ENCODE data around the gene CLASP1. TPM values are rescaled to one million over a fixed set of nuclear protein-coding genes. Genes with fewer than 3 reads are reported as not detected.

Gene CLASP1
- total RNA-seq, 1 donor, result 46.0 TPM

DNA sequence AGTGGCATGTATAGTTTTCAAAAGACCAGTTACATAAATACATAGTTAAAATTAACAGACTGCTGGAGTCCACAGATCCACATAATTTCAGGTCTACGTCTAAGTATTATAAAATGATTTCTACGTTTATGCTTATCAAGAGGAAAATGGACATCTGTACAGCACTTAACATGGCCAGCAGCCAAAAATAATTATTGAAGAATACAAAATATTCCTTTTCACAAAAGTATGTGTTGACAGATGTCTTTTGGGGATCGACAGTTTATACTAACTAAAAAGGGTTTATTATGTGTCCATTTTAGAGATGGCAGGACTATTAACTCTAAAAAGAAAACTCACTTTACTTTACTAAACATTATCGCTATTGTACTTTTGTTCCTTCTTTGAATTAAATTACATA is 231.4 kb downstream of the CLASP1 start:
- H3K79me2 ChIP-seq (ENCODE audit: insufficient read depth, low read length), result no peaks in the 10 kb centered on the region
- no peak overlapping the region for H3K4me3 ChIP-seq (ENCODE audit: insufficient read depth, low read length)
- H2AFZ ChIP-seq (ENCODE audit: low read length), result no peak overlapping the region
- no peaks in the 10 kb centered on the region for H3K9me3 ChIP-seq (ENCODE audit: low read depth, low read length)
- TF ChIP-seq, protein P1, sequence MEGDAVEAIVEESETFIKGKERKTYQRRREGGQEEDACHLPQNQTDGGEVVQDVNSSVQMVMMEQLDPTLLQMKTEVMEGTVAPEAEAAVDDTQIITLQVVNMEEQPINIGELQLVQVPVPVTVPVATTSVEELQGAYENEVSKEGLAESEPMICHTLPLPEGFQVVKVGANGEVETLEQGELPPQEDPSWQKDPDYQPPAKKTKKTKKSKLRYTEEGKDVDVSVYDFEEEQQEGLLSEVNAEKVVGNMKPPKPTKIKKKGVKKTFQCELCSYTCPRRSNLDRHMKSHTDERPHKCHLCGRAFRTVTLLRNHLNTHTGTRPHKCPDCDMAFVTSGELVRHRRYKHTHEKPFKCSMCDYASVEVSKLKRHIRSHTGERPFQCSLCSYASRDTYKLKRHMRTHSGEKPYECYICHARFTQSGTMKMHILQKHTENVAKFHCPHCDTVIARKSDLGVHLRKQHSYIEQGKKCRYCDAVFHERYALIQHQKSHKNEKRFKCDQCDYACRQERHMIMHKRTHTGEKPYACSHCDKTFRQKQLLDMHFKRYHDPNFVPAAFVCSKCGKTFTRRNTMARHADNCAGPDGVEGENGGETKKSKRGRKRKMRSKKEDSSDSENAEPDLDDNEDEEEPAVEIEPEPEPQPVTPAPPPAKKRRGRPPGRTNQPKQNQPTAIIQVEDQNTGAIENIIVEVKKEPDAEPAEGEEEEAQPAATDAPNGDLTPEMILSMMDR (IDR thresholded peaks at IDR 0.05; ENCODE audit: extremely low read depth, low read depth, low read length), result no peak
- H3K4me2 ChIP-seq (ENCODE audit: insufficient read depth, low read length), result no peak overlapping the region
- H3K27ac ChIP-seq (ENCODE audit: low read depth, low read length), result no peak overlapping the region
- H3K4me1 ChIP-seq (ENCODE audit: insufficient read depth, low read length), result no peaks in the 10 kb centered on the region
- H4K20me1 ChIP-seq (ENCODE audit: insufficient read depth, low read length), result peaks cover 3% of the 10 kb centered on the region
- no peaks in the 10 kb centered on the region for H3K27me3 ChIP-seq (ENCODE audit: insufficient read depth, low read length)
- H3K36me3 ChIP-seq (ENCODE audit: insufficient read depth, low read length), result peaks cover 17% of the 10 kb centered on the region
- no peak for DNase-seq (ENCODE audit: insufficient read length, low spot score, missing footprints)

DNA sequence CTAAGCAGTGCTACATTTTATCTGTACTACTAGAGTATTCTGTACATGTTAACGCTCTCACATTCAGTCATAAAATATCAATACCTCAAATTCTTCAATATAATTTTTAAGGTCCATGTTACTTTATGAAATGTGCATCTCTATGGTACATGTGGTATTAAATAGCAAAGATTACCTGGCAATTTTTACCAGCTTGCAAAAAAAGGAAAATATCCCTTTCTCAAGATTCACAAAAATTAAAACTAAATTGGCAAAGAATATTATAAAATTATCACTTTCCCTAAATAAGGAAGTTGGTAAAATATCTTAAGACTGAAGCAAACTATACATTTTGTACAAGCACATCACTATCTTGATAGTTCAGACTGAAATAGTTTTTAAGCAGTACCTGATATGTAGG is 233.5 kb downstream of the CLASP1 start:
- no peak overlapping the region for H3K27ac ChIP-seq (ENCODE audit: low read depth, low read length)
- H3K4me2 ChIP-seq (ENCODE audit: insufficient read depth, low read length), result no peak overlapping the region
- H3K27me3 ChIP-seq (ENCODE audit: insufficient read depth, low read length), result no peaks in the 10 kb centered on the region
- no peak for DNase-seq (ENCODE audit: insufficient read length, low spot score, missing footprints)
- H3K9me3 ChIP-seq (ENCODE audit: low read depth, low read length), result no peaks in the 10 kb centered on the region
- no peak overlapping the region for H3K4me3 ChIP-seq (ENCODE audit: insufficient read depth, low read length)
- peaks cover 17% of the 10 kb centered on the region for H3K36me3 ChIP-seq (ENCODE audit: insufficient read depth, low read length)
- TF ChIP-seq, protein P1 (IDR thresholded peaks at IDR 0.05; ENCODE audit: extremely low read depth, low read depth, low read length), result no peak
- H3K79me2 ChIP-seq (ENCODE audit: insufficient read depth, low read length), result no peaks in the 10 kb centered on the region
- H4K20me1 ChIP-seq (ENCODE audit: insufficient read depth, low read length), result peaks cover 3% of the 10 kb centered on the region
- H2AFZ ChIP-seq (ENCODE audit: low read length), result no peak overlapping the region
- no peaks in the 10 kb centered on the region for H3K4me1 ChIP-seq (ENCODE audit: insufficient read depth, low read length)

DNA sequence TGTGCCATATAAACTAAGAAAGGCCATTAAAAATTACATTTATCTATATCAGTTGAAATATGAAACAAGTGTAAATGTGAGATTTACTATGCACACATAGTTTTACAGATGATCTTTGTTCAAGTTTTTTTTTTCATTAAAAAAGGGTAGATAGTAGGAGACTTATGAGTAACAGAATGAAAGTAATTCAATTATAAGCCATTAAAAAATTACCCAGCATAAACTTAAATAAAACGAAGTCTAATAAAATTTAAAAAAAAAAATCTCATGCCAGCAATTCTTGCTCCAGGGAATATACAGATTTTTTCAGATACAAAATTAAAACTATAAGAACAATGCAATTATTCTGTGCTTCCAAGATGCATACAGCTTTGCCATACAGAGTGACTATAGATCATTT is 236.9 kb downstream of the CLASP1 start:
- H3K4me2 ChIP-seq (ENCODE audit: insufficient read depth, low read length), result no peak overlapping the region
- H3K27me3 ChIP-seq (ENCODE audit: insufficient read depth, low read length), result no peaks in the 10 kb centered on the region
- H3K27ac ChIP-seq (ENCODE audit: low read depth, low read length), result no peak overlapping the region
- H2AFZ ChIP-seq (ENCODE audit: low read length), result no peak overlapping the region
- no peak overlapping the region for H3K4me3 ChIP-seq (ENCODE audit: insufficient read depth, low read length)
- peaks cover 3% of the 10 kb centered on the region for H4K20me1 ChIP-seq (ENCODE audit: insufficient read depth, low read length)
- H3K79me2 ChIP-seq (ENCODE audit: insufficient read depth, low read length), result no peaks in the 10 kb centered on the region
- DNase-seq (ENCODE audit: insufficient read length, low spot score, missing footprints), result no peak
- peaks cover 16% of the 10 kb centered on the region for H3K36me3 ChIP-seq (ENCODE audit: insufficient read depth, low read length)
- no peaks in the 10 kb centered on the region for H3K9me3 ChIP-seq (ENCODE audit: low read depth, low read length)
- H3K4me1 ChIP-seq (ENCODE audit: insufficient read depth, low read length), result peaks cover 11% of the 10 kb centered on the region
- TF ChIP-seq, protein P1 (IDR thresholded peaks at IDR 0.05; ENCODE audit: extremely low read depth, low read depth, low read length), result no peak

DNA sequence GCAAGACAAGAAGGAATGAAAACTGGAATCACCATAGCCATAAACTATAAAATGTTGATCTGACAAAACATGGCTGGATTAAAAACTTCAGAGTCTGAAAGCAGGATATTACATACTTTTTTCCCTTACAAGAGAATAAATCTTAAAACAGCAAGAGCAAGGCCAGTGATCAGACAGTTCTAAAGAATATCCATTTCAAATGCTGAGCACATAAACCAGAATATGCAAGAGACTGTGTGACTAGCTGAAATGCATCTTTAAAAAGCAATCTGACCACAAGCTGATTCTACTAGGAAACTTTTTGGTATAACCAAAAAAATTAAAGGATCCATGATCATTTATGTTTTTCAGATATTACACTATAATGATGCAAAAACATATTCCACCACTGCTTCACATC is 239.3 kb downstream of the CLASP1 start:
- Histone ChIP-seq H3K4me2 (ENCODE audit: insufficient read depth, low read length) (no peak overlapping the region), H2AFZ (ENCODE audit: low read length) (no peak overlapping the region), H3K9me3 (ENCODE audit: low read depth, low read length) (no peaks in the 10 kb centered on the region), H3K36me3 (ENCODE audit: insufficient read depth, low read length) (peaks cover 30% of the 10 kb centered on the region), H4K20me1 (ENCODE audit: insufficient read depth, low read length) (peaks cover 3% of the 10 kb centered on the region), H3K4me1 (ENCODE audit: insufficient read depth, low read length) (peaks cover 11% of the 10 kb centered on the region), H3K27ac (ENCODE audit: low read depth, low read length) (no peak overlapping the region), H3K79me2 (ENCODE audit: insufficient read depth, low read length) (no peaks in the 10 kb centered on the region), H3K4me3 (ENCODE audit: insufficient read depth, low read length) (no peak overlapping the region), H3K27me3 (ENCODE audit: insufficient read depth, low read length) (no peaks in the 10 kb centered on the region)
- TF ChIP-seq, protein P1 (IDR thresholded peaks at IDR 0.05; ENCODE audit: extremely low read depth, low read depth, low read length), result no peak
- no peak for DNase-seq (ENCODE audit: insufficient read length, low spot score, missing footprints)

All from osteoblast (primary cell).